ENCODE results near the gene NUP58. TPM values are rescaled to one million over a fixed set of nuclear protein-coding genes. Genes with fewer than 3 reads are reported as not detected.

Gene NUP58
- total RNA-seq, 3 donors from 2014 or later, result 35.0 to 81.5 (median 68.2) TPM

DNA sequence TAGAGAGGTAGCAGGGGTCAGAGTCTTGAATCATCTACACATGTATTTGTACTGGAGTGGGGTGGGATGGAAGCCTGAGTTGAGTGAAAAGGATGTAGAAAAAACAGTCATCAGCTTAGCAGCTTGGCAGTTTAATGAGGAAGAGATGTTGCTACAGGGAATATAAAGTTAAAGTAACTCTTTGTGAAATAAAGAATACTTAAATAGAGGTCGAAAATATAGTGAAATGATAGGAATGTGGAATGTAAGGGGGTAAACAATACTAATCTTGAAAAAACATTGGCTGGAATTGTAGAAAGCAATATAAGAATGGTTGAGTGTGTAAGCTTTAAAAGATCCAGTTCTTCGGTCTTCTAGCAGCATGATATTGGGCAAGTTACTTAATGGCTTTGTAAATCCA, 22.7 kb downstream of the NUP58 start:
- no peak for TF ChIP-seq POLR2A (IDR thresholded peaks at IDR 0.05)
- no peak for TF ChIP-seq POLR2AphosphoS5 (IDR thresholded peaks at IDR 0.05)
- TF ChIP-seq, protein P1, sequence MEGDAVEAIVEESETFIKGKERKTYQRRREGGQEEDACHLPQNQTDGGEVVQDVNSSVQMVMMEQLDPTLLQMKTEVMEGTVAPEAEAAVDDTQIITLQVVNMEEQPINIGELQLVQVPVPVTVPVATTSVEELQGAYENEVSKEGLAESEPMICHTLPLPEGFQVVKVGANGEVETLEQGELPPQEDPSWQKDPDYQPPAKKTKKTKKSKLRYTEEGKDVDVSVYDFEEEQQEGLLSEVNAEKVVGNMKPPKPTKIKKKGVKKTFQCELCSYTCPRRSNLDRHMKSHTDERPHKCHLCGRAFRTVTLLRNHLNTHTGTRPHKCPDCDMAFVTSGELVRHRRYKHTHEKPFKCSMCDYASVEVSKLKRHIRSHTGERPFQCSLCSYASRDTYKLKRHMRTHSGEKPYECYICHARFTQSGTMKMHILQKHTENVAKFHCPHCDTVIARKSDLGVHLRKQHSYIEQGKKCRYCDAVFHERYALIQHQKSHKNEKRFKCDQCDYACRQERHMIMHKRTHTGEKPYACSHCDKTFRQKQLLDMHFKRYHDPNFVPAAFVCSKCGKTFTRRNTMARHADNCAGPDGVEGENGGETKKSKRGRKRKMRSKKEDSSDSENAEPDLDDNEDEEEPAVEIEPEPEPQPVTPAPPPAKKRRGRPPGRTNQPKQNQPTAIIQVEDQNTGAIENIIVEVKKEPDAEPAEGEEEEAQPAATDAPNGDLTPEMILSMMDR (IDR thresholded peaks at IDR 0.05), result no peak
- Histone ChIP-seq H3K27ac (no peak overlapping the region), H3K4me3 (no peak overlapping the region), H3K36me3 (peaks cover 17% of the 10 kb centered on the region), H3K4me1 (no peaks in the 10 kb centered on the region), H3K9me3 (no peaks in the 10 kb centered on the region), H3K27me3 (no peaks in the 10 kb centered on the region)
- intact Hi-C loops (cut with DNase I; ENCODE audit: low total_unique reads), result no loop called here
- no peak for DNase-seq (ENCODE audit: low spot score in 2 of 2)

DNA sequence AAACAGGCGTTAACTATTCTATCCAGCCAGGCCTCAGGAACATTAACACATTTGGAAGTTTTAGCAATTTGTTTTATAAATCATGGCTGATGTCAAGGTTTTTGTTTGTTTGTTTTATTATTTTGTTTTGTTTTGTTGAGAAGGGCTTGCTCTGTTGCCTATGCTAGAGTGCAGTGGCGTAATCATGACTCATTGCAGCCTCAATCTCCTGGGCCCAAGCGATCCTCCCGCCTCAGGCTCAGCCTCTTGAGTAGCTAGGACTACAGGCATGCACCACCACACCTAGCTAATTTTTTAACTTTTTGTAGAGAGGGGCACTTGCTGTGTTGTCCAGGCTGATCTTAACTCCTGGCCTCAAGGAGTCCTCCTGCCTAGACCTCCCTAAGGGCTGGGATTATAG, 28.3 kb downstream of the NUP58 start:
- intact Hi-C loops (cut with DNase I; ENCODE audit: low total_unique reads), result loop anchor here (2.0 kb wide), 1 partner anchor 93 kb away; no protein-coding TSS in a partner anchor
- H3K27me3 ChIP-seq, result no peaks in the 10 kb centered on the region
- no peak for DNase-seq (ENCODE audit: low spot score in 2 of 2)

DNA sequence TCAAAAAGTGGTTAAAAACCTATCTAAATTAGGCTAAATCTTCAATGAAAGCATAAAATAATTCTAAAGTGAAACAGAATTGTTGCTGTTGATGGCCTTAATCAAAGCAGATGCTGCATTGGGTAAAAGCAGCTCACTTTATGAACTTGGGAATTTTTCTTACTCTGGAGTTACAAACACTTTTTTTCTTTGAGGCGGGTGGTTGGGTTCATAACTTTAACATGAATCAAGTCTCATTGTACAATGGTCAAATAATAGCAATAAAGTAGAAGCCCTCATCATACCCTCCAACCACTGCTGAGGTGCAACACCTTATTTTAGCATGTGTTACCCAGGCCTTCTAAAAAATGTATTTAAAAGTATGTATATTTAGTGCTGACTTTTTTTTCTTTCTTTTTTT, 29.1 kb downstream of the NUP58 start:
- Histone ChIP-seq H3K4me1 (no peaks in the 10 kb centered on the region), H3K9me3 (no peaks in the 10 kb centered on the region), H3K4me3 (no peak overlapping the region), H3K36me3 (peaks cover 12% of the 10 kb centered on the region), H3K27ac (no peak overlapping the region), H3K27me3 (no peaks in the 10 kb centered on the region)
- no peak for TF ChIP-seq POLR2AphosphoS5 (IDR thresholded peaks at IDR 0.05)
- TF ChIP-seq POLR2A (IDR thresholded peaks at IDR 0.05), result no peak
- TF ChIP-seq, protein P1 (IDR thresholded peaks at IDR 0.05), result no peak
- intact Hi-C loops (cut with DNase I; ENCODE audit: low total_unique reads), result loop anchor here (2.0 kb wide), 1 partner anchor 94 kb away; no protein-coding TSS in a partner anchor
- no peak for DNase-seq (ENCODE audit: low spot score in 2 of 2)

More for the DNA sequence above, 28.3 kb downstream of the NUP58 start:
- no peak overlapping the region for H3K27ac ChIP-seq
- H3K4me1 ChIP-seq, result no peaks in the 10 kb centered on the region
- H3K4me3 ChIP-seq, result no peak overlapping the region
- peaks cover 16% of the 10 kb centered on the region for H3K36me3 ChIP-seq
- TF ChIP-seq, protein P1 (IDR thresholded peaks at IDR 0.05), result no peak
- no peak for TF ChIP-seq POLR2A (IDR thresholded peaks at IDR 0.05)
- TF ChIP-seq POLR2AphosphoS5 (IDR thresholded peaks at IDR 0.05), result no peak
- no peaks in the 10 kb centered on the region for H3K9me3 ChIP-seq

DNA sequence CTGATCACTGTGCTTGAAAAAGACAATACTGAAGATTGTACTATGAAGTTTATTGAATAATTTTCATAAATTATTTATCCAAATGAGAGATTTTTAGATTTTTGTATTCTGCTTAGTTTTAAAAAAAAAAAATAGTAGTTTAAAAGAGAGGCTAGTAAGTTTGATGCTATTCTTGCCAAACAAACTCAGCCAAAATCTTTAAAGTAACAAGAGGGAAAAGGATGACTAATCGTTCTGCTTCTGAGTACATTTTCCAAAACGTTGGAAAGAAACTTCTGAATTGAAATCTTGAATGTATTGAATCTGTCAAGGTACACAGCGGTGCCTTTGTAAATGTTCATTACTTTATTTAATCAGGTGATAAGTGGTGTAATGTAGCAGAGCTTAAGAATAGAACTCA, 34.4 kb downstream of the NUP58 start:
- no peaks in the 10 kb centered on the region for H3K36me3 ChIP-seq
- no peaks in the 10 kb centered on the region for H3K4me1 ChIP-seq
- intact Hi-C loops (cut with DNase I; ENCODE audit: low total_unique reads), result no loop called here
- H3K27ac ChIP-seq, result no peak overlapping the region
- no peak for DNase-seq (ENCODE audit: low spot score in 2 of 2)
- H3K9me3 ChIP-seq, result no peaks in the 10 kb centered on the region
- H3K4me3 ChIP-seq, result no peak overlapping the region
- TF ChIP-seq POLR2AphosphoS5 (IDR thresholded peaks at IDR 0.05) (no peak), POLR2A (IDR thresholded peaks at IDR 0.05) (no peak)
- TF ChIP-seq, protein P1 (IDR thresholded peaks at IDR 0.05), result no peak
- no peaks in the 10 kb centered on the region for H3K27me3 ChIP-seq

DNA sequence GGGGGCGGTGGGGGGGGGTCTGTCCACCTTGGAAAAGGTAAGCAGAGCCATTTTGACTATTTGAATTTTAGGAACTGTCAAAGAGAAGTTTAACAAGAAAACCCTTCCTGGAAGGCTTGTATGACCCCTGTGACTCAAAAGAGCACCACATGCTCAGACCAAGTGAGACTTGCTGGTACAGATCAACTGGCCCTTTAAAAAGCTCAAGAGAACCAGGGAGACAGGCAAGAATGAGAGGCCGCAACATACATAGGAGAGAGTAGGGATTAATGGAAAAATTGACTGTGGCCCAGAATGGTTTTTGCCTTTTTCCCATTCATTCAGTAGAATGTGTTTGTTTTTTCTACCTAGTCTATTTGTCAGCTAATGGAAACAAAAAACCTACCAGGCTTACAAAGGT, 44.2 kb downstream of the NUP58 start:
- Histone ChIP-seq H3K9me3 (no peaks in the 10 kb centered on the region), H3K4me1 (no peaks in the 10 kb centered on the region), H3K36me3 (no peaks in the 10 kb centered on the region), H3K27ac (no peak overlapping the region), H3K27me3 (no peaks in the 10 kb centered on the region), H3K4me3 (no peak overlapping the region)
- intact Hi-C loops (cut with DNase I; ENCODE audit: low total_unique reads), result no loop called here
- TF ChIP-seq POLR2A (IDR thresholded peaks at IDR 0.05) (no peak), POLR2AphosphoS5 (IDR thresholded peaks at IDR 0.05) (no peak)
- TF ChIP-seq, protein P1 (IDR thresholded peaks at IDR 0.05), result no peak
- no peak for DNase-seq (ENCODE audit: low spot score in 2 of 2)

Measured in breast epithelium (tissue), 4 donors.